Endodermal cell (in vitro differentiated cells): ENCODE data around the gene ZNF138. TPM values are rescaled to one million over a fixed set of nuclear protein-coding genes. Genes with fewer than 3 reads are reported as not detected.
"Not testable (repeated sequence)": the region's sequence is repeated elsewhere in the genome, so short reads cannot be mapped to it uniquely, and the experiment has no call there.

Source experiments
- DNase-seq: peaks from one replicate; pipeline ENCODE4 v3.0.0-alpha.2; 2017
- H3K27ac ChIP-seq: 2 replicates; pipeline ENCODE4 v1.5.1; 2013; ENCODE audit warnings: mild to moderate bottlenecking, low read depth, low read length, moderate library complexity
- H3K27me3 ChIP-seq: 2 replicates; pipeline ENCODE4 v1.6.1; 2013; ENCODE audit warnings: mild to moderate bottlenecking, low read length, moderate library complexity; ENCODE audit not compliant: insufficient read depth, control insufficient read depth, poor library complexity, severe bottlenecking
- H3K36me3 ChIP-seq: 2 replicates; pipeline ENCODE4 v1.7.0; 2013; ENCODE audit warnings: mild to moderate bottlenecking, low read length, moderate library complexity; ENCODE audit not compliant: control insufficient read depth, insufficient read depth
- H3K4me1 ChIP-seq: one replicate; pipeline ENCODE4 v1.7.0; 2013; ENCODE audit warnings: low read length; ENCODE audit not compliant: control insufficient read depth, insufficient read depth
- H3K4me3 ChIP-seq: 2 replicates; pipeline ENCODE4 v1.5.1; 2013; ENCODE audit warnings: mild to moderate bottlenecking, low read length, moderate library complexity
- H3K9ac ChIP-seq: 2 replicates; pipeline ENCODE4 v1.6.1; 2013; ENCODE audit warnings: mild to moderate bottlenecking, low read length, moderate library complexity; ENCODE audit not compliant: poor library complexity, severe bottlenecking; ENCODE audit errors: extremely low read depth
- H3K9me3 ChIP-seq: 2 replicates; pipeline ENCODE4 v1.6.1; 2013; ENCODE audit warnings: mild to moderate bottlenecking, low read length, moderate library complexity; ENCODE audit not compliant: control insufficient read depth
- H3K27ac Mint-ChIP-seq: 2 replicates; pipeline ENCODE4 v1.8.0; 2020; ENCODE audit warnings: mixed read lengths
- H3K27me3 Mint-ChIP-seq: 2 replicates; pipeline ENCODE4 v1.8.0; 2021; ENCODE audit warnings: mild to moderate bottlenecking, mixed read lengths; ENCODE audit not compliant: insufficient read depth
- H3K36me3 Mint-ChIP-seq: 2 replicates; pipeline ENCODE4 v1.8.0; 2020; ENCODE audit warnings: low read depth, mixed read lengths
- H3K4me1 Mint-ChIP-seq: 2 replicates; pipeline ENCODE4 v1.8.0; 2020; ENCODE audit warnings: mixed read lengths
- H3K4me3 Mint-ChIP-seq: 2 replicates; pipeline ENCODE4 v1.8.0; 2020; ENCODE audit warnings: mild to moderate bottlenecking, moderate library complexity, mixed read lengths
- H3K9me3 Mint-ChIP-seq: 2 replicates; pipeline ENCODE4 v1.8.0; 2020; ENCODE audit warnings: mild to moderate bottlenecking, mixed read lengths
- WGBS, 2 experiments: methylation state at CpG; one replicate each; pipeline versions ENCODE4 v1.1.5 to v1.1.7; 2013; ENCODE audit warnings: missing lambda C conversion rate in 2 of 2, mixed read lengths in 1 of 2; ENCODE audit not compliant: insufficient coverage in 1 of 2, insufficient read length in 1 of 2; 5-methylcytosine and 5-hydroxymethylcytosine counted together
- total RNA-seq, 2 donors: library from RNA; stranded (reverse); fragmentation: NEBNext Ultra II Directional in 1 of 2; extraction: Animal tissue kit (Norgen Biotek cat#: 25700) in 1 of 2; gene quantifications; 2 replicates in 1 of 2; 3 replicates in 1 of 2; pipeline ENCODE4 v1.2.1, GENCODE V29; 2021
- TF ChIP-seq, protein P1 (sequence below): fragments of 200-600 bp; sonication (generic); conservative IDR thresholded peaks from 2 replicates; pipeline ENCODE4 v1.5.0; 2021; ENCODE audit warnings: antibody characterized with exemption, mild to moderate bottlenecking

Gene ZNF138
- total RNA-seq, 2 donors from 2014 or later: 28.0 to 32.9 TPM

DNA sequence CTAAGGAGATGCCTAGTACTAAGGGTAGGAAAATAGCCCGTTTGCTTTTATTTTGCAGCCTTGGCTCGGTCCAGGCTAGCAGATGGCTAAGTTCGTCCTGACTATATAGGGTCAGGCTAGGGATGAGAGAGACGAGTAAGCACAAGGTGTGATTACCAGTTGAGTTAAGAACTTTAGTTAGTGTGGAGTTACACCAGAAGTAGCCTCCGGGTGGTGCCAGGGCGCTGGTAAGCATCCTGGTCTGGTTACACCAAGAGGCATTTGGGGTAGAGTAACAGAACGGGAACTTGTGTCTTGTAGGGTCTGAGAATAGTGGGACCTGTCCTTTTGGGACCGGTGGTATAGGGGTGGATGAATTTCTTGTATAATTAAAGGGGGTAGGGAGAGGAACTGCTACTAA lies 41.6 kb downstream of the ZNF138 start:
- not testable (repeated sequence) for H3K4me1 Mint-ChIP-seq, H3K27me3 Mint-ChIP-seq, H3K27ac ChIP-seq, H3K27me3 ChIP-seq, H3K4me3 ChIP-seq, H3K9ac ChIP-seq, H3K27ac Mint-ChIP-seq, H3K4me3 Mint-ChIP-seq, H3K4me1 ChIP-seq
- peaks cover 31% of the 10 kb centered on the region for H3K36me3 ChIP-seq
- peaks cover 36% of the 10 kb centered on the region for H3K9me3 ChIP-seq
- 93 to 100% methylated on average over 2 to 8 of the region's 8 CpGs for WGBS, 2 experiments
- peak; percentile 53 for DNase-seq
- peaks cover 59% of the 10 kb centered on the region for H3K9me3 Mint-ChIP-seq
- H3K36me3 Mint-ChIP-seq: peaks cover 49% of the 10 kb centered on the region
- TF ChIP-seq, protein P1, sequence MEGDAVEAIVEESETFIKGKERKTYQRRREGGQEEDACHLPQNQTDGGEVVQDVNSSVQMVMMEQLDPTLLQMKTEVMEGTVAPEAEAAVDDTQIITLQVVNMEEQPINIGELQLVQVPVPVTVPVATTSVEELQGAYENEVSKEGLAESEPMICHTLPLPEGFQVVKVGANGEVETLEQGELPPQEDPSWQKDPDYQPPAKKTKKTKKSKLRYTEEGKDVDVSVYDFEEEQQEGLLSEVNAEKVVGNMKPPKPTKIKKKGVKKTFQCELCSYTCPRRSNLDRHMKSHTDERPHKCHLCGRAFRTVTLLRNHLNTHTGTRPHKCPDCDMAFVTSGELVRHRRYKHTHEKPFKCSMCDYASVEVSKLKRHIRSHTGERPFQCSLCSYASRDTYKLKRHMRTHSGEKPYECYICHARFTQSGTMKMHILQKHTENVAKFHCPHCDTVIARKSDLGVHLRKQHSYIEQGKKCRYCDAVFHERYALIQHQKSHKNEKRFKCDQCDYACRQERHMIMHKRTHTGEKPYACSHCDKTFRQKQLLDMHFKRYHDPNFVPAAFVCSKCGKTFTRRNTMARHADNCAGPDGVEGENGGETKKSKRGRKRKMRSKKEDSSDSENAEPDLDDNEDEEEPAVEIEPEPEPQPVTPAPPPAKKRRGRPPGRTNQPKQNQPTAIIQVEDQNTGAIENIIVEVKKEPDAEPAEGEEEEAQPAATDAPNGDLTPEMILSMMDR: peak; percentile 28

DNA sequence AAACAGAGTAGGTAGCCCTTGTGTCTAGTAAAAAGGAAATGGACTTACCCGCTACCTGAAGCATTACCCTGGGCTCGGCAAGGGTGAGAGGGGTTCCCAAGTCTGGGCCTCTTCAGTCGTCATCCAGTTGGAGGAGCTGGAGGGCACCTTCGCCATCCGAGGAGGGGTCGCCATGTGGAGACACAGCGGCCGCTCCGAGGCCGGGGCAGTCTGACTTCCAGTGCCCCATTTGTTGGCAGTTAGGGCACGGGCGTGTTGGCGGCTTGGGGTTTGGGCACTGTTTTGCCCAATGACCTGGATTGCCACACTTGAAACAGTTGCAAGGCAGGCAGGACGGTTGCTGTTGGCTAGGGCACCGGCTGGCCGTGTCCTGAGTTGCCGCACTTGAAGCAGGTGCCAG lies 43.8 kb downstream of the ZNF138 start:
- not testable (repeated sequence) for H3K4me1 Mint-ChIP-seq, H3K27me3 Mint-ChIP-seq, H3K4me3 ChIP-seq, H3K4me3 Mint-ChIP-seq, H3K27me3 ChIP-seq, H3K4me1 ChIP-seq, H3K36me3 ChIP-seq, H3K27ac Mint-ChIP-seq, H3K27ac ChIP-seq, H3K9ac ChIP-seq, DNase-seq
- peaks cover 14% of the 10 kb centered on the region for H3K9me3 ChIP-seq
- WGBS, 2 experiments: 85% methylated on average over 17 of the region's 17 CpGs; no CpG with 5 or more reads in 1 of the 2 experiments
- H3K9me3 Mint-ChIP-seq: peaks cover 46% of the 10 kb centered on the region
- H3K36me3 Mint-ChIP-seq: peaks cover 28% of the 10 kb centered on the region

DNA sequence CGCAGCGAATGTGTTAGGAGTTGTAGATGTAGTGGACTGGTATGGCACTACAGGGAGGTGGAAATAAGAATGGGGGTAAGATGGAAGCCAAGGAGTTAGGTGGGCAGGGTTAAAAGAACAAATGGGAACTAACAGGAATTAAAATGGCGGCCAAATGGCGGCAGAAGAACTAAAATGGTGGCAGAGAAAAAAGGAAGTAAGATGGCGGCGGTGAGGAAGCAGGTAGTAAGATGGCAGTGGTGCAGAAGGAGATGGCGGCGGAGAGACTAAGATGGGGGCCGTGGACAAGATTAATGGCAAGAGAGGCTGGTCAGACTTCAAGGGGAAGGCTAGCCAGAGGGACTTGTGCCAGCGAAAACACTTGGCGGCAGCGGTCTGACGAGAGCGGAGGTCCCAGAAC lies 44.5 kb downstream of the ZNF138 start:
- DNase-seq: no peak
- Histone ChIP-seq H3K9me3 (peaks cover 9% of the 10 kb centered on the region), H3K9ac (no peak overlapping the region), H3K27me3 (no peaks in the 10 kb centered on the region), H3K4me1 (no peaks in the 10 kb centered on the region), H3K4me3 (no peak overlapping the region), H3K36me3 (peaks cover 7% of the 10 kb centered on the region), H3K27ac (no peak overlapping the region)
- Mint-ChIP-seq H3K4me1 (no peaks in the 10 kb centered on the region), H3K27ac (no peak overlapping the region), H3K9me3 (peaks cover 46% of the 10 kb centered on the region), H3K36me3 (peaks cover 26% of the 10 kb centered on the region), H3K4me3 (no peak overlapping the region), H3K27me3 (no peaks in the 10 kb centered on the region)
- TF ChIP-seq, protein P1: no peak
- 50 to 77% methylated on average over 2 to 14 of the region's 14 CpGs for WGBS, 2 experiments

DNA sequence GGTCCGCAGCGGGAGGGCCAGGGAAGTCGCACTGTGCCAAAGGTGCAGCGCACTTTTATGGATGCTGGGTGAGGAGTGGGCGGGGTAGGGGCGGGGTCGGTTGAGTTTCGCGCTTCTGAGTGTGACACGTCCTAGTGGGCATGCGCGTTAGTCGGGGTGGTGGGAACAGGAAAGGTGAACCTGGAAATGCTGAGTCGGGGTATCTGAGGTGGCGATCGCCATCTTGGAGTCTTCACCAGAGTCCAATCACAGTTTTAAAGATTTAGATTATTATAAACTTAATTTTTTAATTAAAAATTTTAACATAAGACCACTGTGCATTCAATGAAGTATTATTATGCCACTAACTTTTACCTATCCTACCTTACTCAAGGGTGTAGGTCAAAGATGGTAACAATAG lies 45.7 kb downstream of the ZNF138 start:
- Histone ChIP-seq H3K36me3 (no peaks in the 10 kb centered on the region), H3K4me1 (no peaks in the 10 kb centered on the region), H3K4me3 (no peak overlapping the region), H3K9me3 (no peaks in the 10 kb centered on the region), H3K27ac (no peak overlapping the region), H3K27me3 (no peaks in the 10 kb centered on the region), H3K9ac (no peak overlapping the region)
- DNase-seq: no peak
- H3K27ac Mint-ChIP-seq: no peak overlapping the region
- TF ChIP-seq, protein P1: no peak
- WGBS, 2 experiments: 98 to 100% methylated on average over 3 to 16 of the region's 16 CpGs
- H3K4me3 Mint-ChIP-seq: no peak overlapping the region
- no peaks in the 10 kb centered on the region for H3K27me3 Mint-ChIP-seq
- peaks cover 43% of the 10 kb centered on the region for H3K9me3 Mint-ChIP-seq
- H3K4me1 Mint-ChIP-seq: no peaks in the 10 kb centered on the region
- H3K36me3 Mint-ChIP-seq: peaks cover 18% of the 10 kb centered on the region
